GM18861 (cell line): ENCODE measurements around the gene RPEL1.
"Not testable (repeated sequence)": the region's sequence is repeated elsewhere in the genome, so short reads cannot be mapped to it uniquely, and the experiment has no call there.

ENCODE experiments used
- ATAC-seq: cut with Tn5 transposase; IDR thresholded peaks from one replicate; pipeline ENCODE4 v1.9.1; 2021; ENCODE audit not compliant: unreplicated experiment

The RPEL1 gene

GRCh38 chr10:103232772-103233488 is 12.8 kb upstream of the RPEL1 start:
- no peak for ATAC-seq

- no peak for ATAC-seq
Measured at GRCh38 chr10:103235775-103236174, 9.9 kb upstream of the RPEL1 start.

GRCh38 chr10:103238506-103239252 is 7.0 kb upstream of the RPEL1 start:
- no peak for ATAC-seq

GRCh38 chr10:103241262-103242011 is 4.2 kb upstream of the RPEL1 start:
- ATAC-seq: no peak

GRCh38 chr10:103244666-103245271 is 918 bp upstream of the RPEL1 start:
- peak; percentile 51 for ATAC-seq

GRCh38 chr10:103246324-103246723 is 637 bp downstream of the RPEL1 start:
- no peak for ATAC-seq

GRCh38 chr10:103254113-103254512 is 8.4 kb downstream of the RPEL1 start:
- no peak for ATAC-seq

GRCh38 chr10:103254538-103255325 is 9.0 kb downstream of the RPEL1 start:
- ATAC-seq: no peak

- no peak for ATAC-seq
Measured at GRCh38 chr10:103256613-103257012, 10.9 kb downstream of the RPEL1 start.

- ATAC-seq: no peak
Measured at GRCh38 chr10:103257812-103258211, 12.1 kb downstream of the RPEL1 start.

- ATAC-seq: not testable (repeated sequence)
Measured at GRCh38 chr10:103258928-103259327, 13.2 kb downstream of the RPEL1 start.

GRCh38 chr10:103259989-103260388 is 14.3 kb downstream of the RPEL1 start:
- no peak for ATAC-seq

- ATAC-seq: no peak
Measured at GRCh38 chr10:103262229-103262628, 16.5 kb downstream of the RPEL1 start.

- ATAC-seq: no peak
Measured at GRCh38 chr10:103265717-103266329, 20.1 kb downstream of the RPEL1 start.

GRCh38 chr10:103273041-103273441 is 27.4 kb downstream of the RPEL1 start:
- ATAC-seq: no peak

GRCh38 chr10:103276251-103276895 is 30.7 kb downstream of the RPEL1 start:
- no peak for ATAC-seq

- no peak for ATAC-seq
Measured at GRCh38 chr10:103276896-103277712, 31.4 kb downstream of the RPEL1 start, which contains the start of gene INA. Gene INA, plus strand, starts transcription at chr10:103277138. Its CDS starts 74 bp downstream, at chr10:103277212.

- ATAC-seq: no peak
Measured at GRCh38 chr10:103277713-103278536, 32.2 kb downstream of the RPEL1 start.
